Measurements from ENCODE around the gene FLYWCH1. TPM values are rescaled to one million over a fixed set of nuclear protein-coding genes. Genes with fewer than 3 reads are reported as not detected.

The FLYWCH1 gene
- total and polyA plus RNA-seq, 10 of the 15 experiments (the other 5 are each of a cell fraction or from before 2014, with no cell fraction given): 0.47 to 33.8 (median 11.2) TPM

DNA sequence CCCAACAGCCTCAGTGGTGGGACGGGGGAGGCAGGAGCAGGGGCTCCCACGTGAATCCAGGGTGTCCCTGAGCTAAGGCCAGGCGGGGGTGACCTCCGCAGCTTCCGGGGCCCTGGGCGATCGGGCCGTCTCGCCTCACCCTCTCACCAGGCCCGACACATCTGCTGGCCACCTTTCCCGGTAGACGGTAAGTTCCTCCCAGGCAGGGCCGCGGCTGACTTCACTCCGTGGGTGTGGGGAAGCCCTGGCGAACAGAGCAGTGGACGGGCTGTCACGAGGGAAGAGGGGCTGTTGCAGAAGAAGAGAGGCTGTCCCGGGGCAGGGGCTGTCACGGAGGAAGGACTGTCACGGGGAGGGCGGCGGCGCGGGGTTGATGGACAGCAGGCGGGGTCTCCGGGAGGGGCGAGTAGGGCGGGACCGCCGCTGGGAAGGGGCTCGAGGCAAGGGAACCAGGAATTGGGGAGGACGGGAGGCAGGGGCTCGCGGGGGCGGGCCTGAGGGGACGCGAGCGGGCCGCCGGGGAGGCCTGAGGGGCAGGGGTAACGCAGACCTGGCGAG is 68.0 kb downstream of the FLYWCH1 start (continued):
- TF ChIP-seq, protein P1, sequence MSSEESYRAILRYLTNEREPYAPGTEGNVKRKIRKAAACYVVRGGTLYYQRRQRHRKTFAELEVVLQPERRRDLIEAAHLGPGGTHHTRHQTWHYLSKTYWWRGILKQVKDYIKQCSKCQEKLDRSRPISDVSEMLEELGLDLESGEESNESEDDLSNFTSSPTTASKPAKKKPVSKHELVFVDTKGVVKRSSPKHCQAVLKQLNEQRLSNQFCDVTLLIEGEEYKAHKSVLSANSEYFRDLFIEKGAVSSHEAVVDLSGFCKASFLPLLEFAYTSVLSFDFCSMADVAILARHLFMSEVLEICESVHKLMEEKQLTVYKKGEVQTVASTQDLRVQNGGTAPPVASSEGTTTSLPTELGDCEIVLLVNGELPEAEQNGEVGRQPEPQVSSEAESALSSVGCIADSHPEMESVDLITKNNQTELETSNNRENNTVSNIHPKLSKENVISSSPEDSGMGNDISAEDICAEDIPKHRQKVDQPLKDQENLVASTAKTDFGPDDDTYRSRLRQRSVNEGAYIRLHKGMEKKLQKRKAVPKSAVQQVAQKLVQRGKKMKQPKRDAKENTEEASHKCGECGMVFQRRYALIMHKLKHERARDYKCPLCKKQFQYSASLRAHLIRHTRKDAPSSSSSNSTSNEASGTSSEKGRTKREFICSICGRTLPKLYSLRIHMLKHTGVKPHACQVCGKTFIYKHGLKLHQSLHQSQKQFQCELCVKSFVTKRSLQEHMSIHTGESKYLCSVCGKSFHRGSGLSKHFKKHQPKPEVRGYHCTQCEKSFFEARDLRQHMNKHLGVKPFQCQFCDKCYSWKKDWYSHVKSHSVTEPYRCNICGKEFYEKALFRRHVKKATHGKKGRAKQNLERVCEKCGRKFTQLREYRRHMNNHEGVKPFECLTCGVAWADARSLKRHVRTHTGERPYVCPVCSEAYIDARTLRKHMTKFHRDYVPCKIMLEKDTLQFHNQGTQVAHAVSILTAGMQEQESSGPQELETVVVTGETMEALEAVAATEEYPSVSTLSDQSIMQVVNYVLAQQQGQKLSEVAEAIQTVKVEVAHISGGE (CRISPR knock-in tag; IDR thresholded peaks at IDR 0.05): no peak
- TF ChIP-seq GATAD2B (conservative IDR thresholded peaks at IDR 0.05; ENCODE audit: low read depth): no peak
- no peak for TF ChIP-seq ZNF384 (IDR thresholded peaks at IDR 0.05; ENCODE audit: borderline replicate concordance, low read depth, low read length)

GRCh38 chr16:2980227-2981176 is 68.8 kb downstream of the FLYWCH1 start, which contains the start of gene PKMYT1:
Gene PKMYT1, minus strand, starts transcription at chr16:2980446. Its CDS starts 789 bp downstream, at chr16:2979657.
- 4% methylated on average over 67 of the region's 91 CpGs for WGBS (ENCODE audit: insufficient coverage, insufficient replicate concordance, low lambda C conversion rate, missing lambda C conversion rate)
- ChIA-PET POLR2A (interaction anchor here (0.6 to 2.9 kb wide), 7 partner anchors 8 to 150 kb away, joined by 3 to 18 read pairs (median 4); partner anchors contain the start of genes FLYWCH1, PAQR4 and ZG16B), SMC1A (ENCODE audit: uncharacterized antibody, unreplicated experiment) (interaction anchor here (0.9 kb wide), 1 partner anchor 54 kb away, joined by 4 read pairs; no protein-coding TSS in a partner anchor), CTCF (interaction anchor here (0.5 to 1.9 kb wide), 11 partner anchors 9 to 130 kb away, joined by 3 to 7 read pairs (median 5); partner anchors contain the start of gene KREMEN2), RAD21 (ENCODE audit: unreplicated experiment) (interaction anchor here (0.9 to 2.4 kb wide), 4 partner anchors 11 to 53 kb away, joined by 3 to 6 read pairs (median 4); partner anchors contain the start of genes KREMEN2 and PAQR4)
- Histone ChIP-seq H3K9me3 (replicated peaks; ENCODE audit: control insufficient read depth, insufficient read depth, low read length) (no peaks in the 10 kb centered on the region), H3K4me3 (peak within 1 kb of the TSS; percentile 74), H3K27me3 (replicated peaks in 1 of 2; ENCODE audit: control insufficient read depth in 2 of 2, insufficient read depth in 2 of 2, low read length in 1 of 2) (no peaks in the 10 kb centered on the region), H3K79me2 (ENCODE audit: control insufficient read depth, insufficient read depth, low read length) (peaks cover 11% of the 10 kb centered on the region), H3K36me3 (ENCODE audit: control insufficient read depth in 2 of 2, insufficient read depth in 2 of 2, low read length in 1 of 2) (peaks cover 0 to 3% of the 10 kb centered on the region in 2 experiments; a peak in 2 of 4 replicates), H3K4me2 (ENCODE audit: control insufficient read depth, insufficient read depth) (peak within 1 kb of the TSS; percentile 88), H3K9ac (ENCODE audit: control insufficient read depth, insufficient read depth, low read length) (peak within 1 kb of the TSS; percentile 93), H4K20me1 (ENCODE audit: control insufficient read depth, insufficient read depth) (no peaks in the 10 kb centered on the region), H3K4me1 (ENCODE audit: control insufficient read depth, insufficient read depth, low read length) (peaks cover 7% of the 10 kb centered on the region), H3K27ac (ENCODE audit: control insufficient read depth, insufficient read depth) (peak within 1 kb of the TSS; percentile 88), H2AFZ (ENCODE audit: control insufficient read depth, low read depth, low read length) (peak within 1 kb of the TSS; percentile 90)
- in situ Hi-C loops (cut with MboI) (no loop called here), intact Hi-C loops (cut with micrococcal nuclease; ENCODE audit: unreplicated experiment) (loop anchor here (5.0 kb wide), 2 partner anchors 53 to 73 kb away; no protein-coding TSS in a partner anchor)
- peak; percentile 64 for FAIRE-seq
- peak; percentile 61 for DNase-seq (ENCODE audit: low read depth, low spot score)
- BruUV-seq (replicated peaks): TSS peak; percentile 94
- peak; percentile 89 for ATAC-seq
- TF ChIP-seq, protein P2, sequence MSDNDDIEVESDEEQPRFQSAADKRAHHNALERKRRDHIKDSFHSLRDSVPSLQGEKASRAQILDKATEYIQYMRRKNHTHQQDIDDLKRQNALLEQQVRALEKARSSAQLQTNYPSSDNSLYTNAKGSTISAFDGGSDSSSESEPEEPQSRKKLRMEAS (IDR thresholded peaks at IDR 0.05; ENCODE audit: low read depth, low read length): peak; percentile 46; the same call in 1 of the 2 replicates
- TF ChIP-seq HDAC6 (IDR thresholded peaks at IDR 0.05; ENCODE audit: unreplicated experiment) (no peak), CBX5 (IDR thresholded peaks at IDR 0.05; ENCODE audit: low read depth) (no peak), GABPA (IDR thresholded peaks at IDR 0.05; ENCODE audit: low read depth) (no peak), BCL11A (IDR thresholded peaks at IDR 0.05; ENCODE audit: low read depth, low read length) (no peak), MLLT1 (IDR thresholded peaks at IDR 0.05) (peak; percentile 94), ZBTB33 (IDR thresholded peaks at IDR 0.05) (no peak), JUNB (IDR thresholded peaks at IDR 0.05) (no peak), POLR2A (IDR thresholded peaks at IDR 0.05; ENCODE audit: low read depth, low read length) (peak; percentile 98)
